A549 treated with dexamethasone at 1 μM for 4 hours (cell line): ENCODE measurements around the gene SUMF1. TPM values are rescaled to one million over a fixed set of nuclear protein-coding genes. Genes with fewer than 3 reads are reported as not detected.

Source experiments
- total RNA-seq: library from RNA; stranded (reverse); fragments of 200-300 nt; extraction: Qiagen RNA extraction; gene quantifications from 5 replicates; pipeline ENCODE4 v1.2.3, GENCODE V29; 2022

The SUMF1 gene
- 17.5 to 21.8 TPM (median 19.8 TPM) in 5 replicates for total RNA-seq

DNA sequence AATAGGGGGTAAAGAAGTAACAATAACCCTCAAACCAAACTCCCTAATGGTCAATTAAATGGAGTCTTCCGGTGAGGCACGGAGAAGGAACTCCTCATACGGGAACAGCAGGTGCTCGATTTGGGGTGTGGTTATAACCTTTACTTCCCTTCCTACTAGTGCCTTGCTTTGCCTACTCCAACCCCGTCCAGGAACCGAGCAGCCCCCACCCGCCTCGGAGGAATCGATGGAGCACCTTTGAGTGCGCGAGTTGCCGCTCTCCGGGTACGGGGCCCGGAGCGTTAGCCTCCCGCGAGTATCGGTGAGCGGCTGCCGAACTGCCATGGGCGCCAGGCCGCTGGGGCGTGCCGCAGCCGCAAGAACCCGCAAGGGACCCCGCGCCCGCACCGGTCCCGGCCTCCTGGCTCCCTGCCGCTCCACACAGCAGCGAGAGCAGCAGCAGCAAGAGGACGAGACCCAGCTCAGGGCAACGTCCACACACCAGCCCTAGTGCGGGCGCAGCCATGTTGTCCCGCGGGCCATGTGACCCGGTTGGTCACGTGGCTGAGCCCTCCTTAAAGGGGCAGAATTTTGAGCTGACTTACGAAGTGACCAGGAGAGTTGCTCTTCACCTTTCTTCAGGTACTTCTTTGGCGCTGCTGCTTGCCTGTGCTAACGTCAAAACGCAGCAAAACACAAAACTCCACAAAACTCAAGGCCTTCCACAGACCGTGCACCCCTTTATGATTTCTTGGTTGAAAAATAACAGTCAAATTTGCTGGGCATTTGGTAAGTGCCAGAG lies at the start of gene SUMF1:
Gene SUMF1, minus strand, starts transcription at position 529 of the 781 bp plus-strand sequence. Its CDS starts 24 bp downstream, at position 505.

GRCh38 chr3:4493014-4493940 lies 26.2 kb upstream of the SUMF1 start, which contains the start of gene ITPR1:
ITPR1 (plus strand) TSS chr3:4493348; CDS start chr3:4516492, 23,144 bp downstream.

Other genes with a start within 250 kb of the SUMF1 start
- gene SETMAR, start 163.9 kb downstream of the SUMF1 start, total RNA-seq = 6.7 to 8.0 TPM (median 7.2 TPM) in 5 replicates
- 3.9 to 5.5 TPM (median 4.8 TPM) in 5 replicates for gene ITPR1, start 26.1 kb upstream of the SUMF1 start, total RNA-seq